GM19240 (cell line): ENCODE results near the gene RND2.
"Not testable (repeated sequence)": the region's sequence is repeated elsewhere in the genome, so short reads cannot be mapped to it uniquely, and the experiment has no call there.

Experiments used
- DNase-seq: peaks from one replicate; pipeline ENCODE4 v3.0.0; 2011; ENCODE audit warnings: low spot score; ENCODE audit not compliant: insufficient read length

Gene RND2

DNA sequence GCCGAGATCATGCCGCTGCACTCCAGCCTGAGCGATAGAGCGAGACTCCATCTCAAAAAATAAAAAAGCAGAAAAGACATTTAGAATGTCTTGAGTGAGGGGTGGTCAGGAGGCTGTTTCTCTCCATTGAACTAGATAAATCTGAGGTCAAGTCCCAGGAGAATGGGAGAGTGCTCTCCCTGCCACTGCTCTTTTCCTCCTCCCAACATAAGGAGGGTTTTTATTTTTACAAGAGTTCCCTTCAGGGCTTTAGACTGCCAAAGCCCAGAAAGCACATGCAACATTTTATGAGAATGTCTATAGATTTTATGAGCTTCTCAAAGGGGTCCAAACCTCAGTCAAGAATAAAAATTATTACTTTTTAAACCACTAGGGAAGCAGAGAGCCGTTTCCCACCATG is 1.6 kb downstream of the RND2 start:
- DNase-seq = no peak

DNA sequence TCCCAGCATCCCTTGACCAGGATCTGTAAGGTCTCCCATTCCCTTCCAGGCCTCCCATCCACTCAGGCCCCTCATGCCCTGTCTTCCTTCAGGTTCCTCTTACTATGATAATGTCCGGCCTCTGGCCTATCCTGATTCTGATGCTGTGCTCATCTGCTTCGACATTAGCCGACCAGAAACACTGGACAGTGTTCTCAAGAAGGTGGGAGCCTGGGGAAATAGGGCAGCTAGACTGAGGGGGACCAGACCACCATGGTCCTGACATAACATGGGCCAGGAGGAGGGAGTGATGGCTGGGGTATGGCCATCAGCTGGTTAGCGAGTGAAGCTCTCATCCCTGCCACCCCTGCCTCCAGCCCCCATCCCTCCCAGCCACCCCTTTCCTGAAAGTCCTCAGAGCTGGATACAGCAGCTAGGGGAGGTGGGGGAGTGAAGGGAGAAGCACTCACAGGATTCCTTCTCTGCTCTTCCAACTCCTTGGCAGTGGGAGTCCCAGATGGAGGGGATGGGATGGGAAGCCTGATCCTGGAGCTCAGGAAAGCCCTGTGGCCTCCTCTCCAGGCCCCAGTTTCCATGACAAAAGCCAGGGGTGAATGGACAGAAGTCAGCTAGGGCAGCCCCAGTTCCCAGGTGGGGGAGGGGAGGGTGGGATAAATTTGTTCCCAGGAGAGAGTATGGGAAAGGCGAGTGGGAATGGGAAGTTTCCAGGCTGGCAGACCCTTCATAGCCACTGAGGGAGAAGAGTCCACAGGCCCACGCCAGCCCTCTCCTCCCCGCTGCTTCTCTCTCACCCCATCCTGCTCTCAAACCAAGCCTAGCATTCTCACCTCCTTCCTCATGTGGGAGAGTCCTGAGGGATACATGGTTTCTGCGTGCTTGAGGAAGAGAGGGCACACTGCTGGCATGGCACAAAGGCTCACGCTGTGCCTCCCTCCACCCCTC is 2.3 kb downstream of the RND2 start:
- DNase-seq = no peak

- no peak for DNase-seq
Observed at GRCh38 chr17:43028221-43028861, 3.3 kb downstream of the RND2 start.

DNA sequence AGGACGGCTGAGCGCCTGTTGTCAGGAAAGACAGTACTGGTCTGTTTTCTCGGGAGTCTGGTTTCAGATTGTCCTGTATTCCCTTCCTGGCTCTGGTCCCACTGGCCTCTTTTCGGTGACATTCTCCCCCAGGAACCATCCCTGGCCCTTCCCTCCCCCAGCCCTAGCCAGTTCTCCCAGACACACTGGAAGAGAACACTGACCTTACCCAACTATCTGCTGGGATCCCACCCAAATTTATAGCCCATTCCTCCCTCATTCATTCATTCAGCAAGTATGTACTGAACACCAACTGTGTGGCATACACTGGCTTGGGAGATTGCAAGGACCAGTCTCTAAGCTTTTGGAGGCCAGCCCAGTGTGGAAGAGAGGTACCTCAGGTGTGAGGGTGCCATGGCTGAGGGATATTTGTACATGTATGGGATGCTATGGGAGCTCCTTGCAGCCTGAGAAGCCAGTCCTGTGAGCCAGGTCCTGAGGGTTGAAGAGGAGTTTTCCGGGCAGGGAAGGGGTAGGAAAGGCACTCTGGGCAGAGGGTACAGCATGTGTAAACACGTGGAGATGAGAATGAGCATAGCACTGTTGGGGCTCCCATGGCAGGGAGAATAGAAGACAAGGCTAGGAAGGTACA is 5.2 kb downstream of the RND2 start:
- DNase-seq = no peak

DNA sequence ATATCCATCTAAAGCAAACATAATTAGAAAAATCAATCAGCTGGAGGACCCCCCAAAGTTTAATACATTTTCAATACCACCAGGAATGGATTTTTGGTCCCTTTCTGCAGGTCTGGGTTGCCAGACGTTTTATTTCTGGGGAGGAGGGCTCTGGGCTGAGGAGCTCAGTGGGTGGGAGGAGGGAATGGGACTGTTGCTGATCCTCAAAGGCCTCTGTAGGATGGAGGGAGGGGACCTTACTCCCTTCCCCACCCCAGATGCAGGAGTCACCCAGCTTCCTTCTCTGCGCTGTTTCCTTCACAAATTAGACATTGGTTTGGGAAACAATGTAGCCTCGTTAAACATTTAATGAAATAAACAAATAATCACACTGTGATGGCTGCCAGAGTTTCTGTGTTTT is 6.6 kb downstream of the RND2 start:
- DNase-seq = no peak

GRCh38 chr17:43033948-43034881 is 9.2 kb downstream of the RND2 start:
- no peak for DNase-seq

DNA sequence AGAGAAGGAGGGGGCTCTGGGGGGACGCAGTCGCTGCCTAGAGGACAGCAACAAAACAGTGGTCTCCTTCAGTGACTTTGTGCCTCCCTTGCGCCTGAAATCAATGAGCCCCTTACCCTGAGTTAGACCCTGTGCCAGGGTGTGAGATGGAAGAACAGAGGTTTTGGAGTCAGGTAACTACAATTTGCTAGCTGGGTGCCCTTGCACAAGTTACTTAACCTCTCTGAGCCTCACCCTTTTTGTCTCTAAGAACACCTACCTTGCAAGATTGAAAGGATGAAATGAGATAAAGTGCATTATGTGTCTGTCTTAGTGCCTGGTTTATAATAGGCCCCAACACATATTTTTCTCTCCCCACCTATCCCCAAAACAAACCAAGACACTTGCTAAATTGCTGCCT is 9.9 kb downstream of the RND2 start:
- DNase-seq = no peak

DNA sequence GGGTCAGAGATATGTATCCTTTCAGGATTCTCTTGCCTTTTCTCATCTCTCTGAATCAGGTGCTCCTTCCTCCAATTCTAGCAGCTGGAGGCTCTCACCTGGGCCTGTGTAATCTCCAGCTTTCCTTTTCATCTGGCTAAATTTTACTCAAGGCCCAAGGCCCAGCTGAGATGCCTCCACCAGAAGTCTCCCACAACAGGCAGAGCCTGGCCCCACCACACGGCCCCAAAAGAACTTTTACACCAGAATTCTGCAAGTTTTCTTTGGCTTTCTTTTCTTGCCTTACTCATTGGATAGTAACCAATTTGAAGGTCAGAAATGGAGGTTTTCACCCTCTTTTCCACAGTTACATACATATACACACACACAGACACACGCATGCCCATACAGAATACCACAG is 14.6 kb downstream of the RND2 start:
- no peak for DNase-seq

DNA sequence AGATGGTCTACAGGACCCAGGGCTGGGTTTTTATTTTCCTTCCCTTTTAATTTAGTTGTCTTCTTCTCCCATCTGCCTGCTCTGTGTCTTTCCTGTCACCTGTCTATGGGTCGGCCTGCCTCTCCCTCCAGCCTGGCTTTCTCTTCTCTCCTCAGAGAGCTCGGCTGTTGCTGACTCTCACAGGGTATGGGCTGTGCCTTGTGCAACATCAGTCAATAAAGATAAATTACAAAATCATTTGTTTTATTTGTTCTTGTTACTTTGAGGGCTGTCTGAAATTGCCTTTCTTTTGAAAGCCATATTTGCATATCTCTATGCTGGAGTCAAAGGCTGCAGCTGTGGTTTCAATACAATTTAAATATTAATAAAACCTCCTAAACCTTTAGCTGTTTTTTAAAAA is 15.6 kb downstream of the RND2 start:
- no peak for DNase-seq

- no peak for DNase-seq
Observed at GRCh38 chr17:43042025-43042628, 17.1 kb downstream of the RND2 start.

DNA sequence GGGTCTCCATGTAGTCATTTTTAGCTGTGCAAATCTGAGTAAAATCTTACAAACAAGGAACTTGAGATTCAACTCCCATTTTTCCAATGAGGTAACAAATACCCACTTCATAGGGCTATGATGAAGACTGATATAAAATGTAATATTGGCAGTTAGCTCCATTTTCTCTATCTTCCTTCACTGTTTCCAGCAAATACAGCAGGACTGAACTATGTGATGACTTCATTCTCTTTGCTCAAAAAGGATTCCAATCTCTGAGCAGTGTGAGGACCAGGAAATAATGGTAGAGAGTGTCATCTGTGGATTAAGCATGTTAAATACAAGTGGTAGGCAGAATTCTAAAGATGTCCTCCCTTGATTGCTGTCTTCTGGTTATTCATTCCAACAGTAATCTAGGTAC is 18.3 kb downstream of the RND2 start:
- no peak for DNase-seq

DNA sequence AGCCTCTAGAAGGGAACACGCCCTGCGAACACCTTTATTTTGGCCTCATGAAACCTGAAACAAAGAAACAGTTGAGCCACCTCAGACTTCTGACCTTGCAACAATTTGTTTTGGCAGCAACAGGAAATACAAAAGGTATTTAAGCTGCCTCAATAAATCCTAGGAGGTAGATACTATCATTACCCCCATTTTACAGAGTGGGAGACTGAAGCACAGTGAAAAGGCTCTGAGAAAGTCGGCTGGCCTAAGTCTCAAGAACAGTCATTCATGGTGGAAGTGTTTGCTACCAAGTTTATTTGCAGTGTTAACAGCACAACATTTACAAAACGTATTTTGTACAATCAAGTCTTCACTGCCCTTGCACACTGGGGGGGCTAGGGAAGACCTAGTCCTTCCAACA is 19.0 kb downstream of the RND2 start:
- DNase-seq = no peak

- DNase-seq = no peak
Observed at GRCh38 chr17:43051969-43052368, 26.9 kb downstream of the RND2 start.

GRCh38 chr17:43053008-43053407 is 28.0 kb downstream of the RND2 start:
- not testable (repeated sequence) for DNase-seq

GRCh38 chr17:43056051-43056450 is 31.0 kb downstream of the RND2 start:
- no peak for DNase-seq

DNA sequence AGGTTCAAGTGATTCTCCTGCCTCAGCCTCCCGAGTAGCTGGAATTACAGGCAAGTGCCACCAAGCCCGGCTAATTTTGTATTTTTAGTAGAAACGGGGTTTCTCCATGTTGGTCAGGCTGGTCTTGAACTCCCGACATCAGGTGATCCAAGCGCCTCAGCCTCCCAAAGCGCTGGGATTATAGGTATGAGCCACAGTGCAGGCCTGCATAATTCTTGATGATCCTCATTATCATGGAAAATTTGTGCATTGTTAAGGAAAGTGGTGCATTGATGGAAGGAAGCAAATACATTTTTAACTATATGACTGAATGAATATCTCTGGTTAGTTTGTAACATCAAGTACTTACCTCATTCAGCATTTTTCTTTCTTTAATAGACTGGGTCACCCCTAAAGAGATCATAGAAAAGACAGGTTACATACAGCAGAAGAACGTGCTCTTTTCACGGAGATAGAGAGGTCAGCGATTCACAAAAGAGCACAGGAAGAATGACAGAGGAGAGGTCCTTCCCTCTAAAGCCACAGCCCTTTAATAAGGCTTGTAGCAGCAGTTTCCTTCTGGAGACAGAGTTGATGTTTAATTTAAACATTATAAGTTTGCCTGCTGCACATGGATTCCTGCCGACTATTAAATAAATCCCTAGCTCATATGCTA is 38.1 kb downstream of the RND2 start:
- no peak for DNase-seq

GRCh38 chr17:43068570-43069367 is 43.7 kb downstream of the RND2 start:
- DNase-seq = no peak

DNA sequence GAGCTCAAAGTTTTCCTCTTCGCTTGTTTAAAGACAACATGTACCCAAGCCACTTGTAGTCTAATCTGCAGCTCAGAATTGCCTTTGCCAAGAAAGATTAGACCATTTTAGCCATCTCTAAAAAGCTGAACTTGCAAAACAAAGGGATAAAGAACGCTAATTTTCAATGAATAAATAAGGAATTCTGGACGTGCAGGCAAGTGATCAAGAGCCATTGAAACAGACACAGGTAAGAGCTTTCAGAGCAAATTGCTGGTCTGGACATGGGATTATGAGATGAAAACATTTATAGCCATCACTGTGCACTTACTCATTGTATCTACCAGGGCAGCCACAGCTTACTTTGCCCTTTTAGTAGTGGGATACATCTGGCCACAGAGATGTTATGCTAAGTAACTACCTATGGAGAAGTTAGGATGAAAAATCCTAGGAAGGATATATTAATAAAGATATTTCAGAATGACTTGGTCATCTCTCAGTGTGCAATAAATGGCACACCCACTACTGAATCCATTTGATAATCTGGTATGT is 44.4 kb downstream of the RND2 start:
- no peak for DNase-seq

DNA sequence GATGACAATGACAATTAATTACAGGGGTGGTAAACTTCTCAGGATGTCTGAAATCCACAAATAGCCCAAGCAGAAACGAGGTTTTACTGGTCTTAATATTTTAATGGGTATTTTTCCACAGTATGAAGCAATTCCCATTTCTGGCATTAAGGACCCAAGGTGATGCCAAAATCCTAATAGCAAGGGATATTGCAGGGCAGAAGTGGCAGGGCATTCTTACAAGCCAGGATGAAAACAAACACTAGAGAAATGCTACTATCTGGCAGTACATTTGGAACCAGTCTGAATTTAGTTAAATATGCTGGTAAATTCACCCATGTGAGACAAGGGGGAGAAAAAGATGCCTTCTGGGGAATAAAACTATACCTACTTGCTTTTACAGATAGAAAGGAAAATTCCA is 45.2 kb downstream of the RND2 start:
- no peak for DNase-seq
